ENCODE results near the gene TRIM14. TPM values are rescaled to one million over a fixed set of nuclear protein-coding genes. Genes with fewer than 3 reads are reported as not detected.

TRIM14 gene
- total and polyA plus RNA-seq, 2 of the 13 experiments (the other 11 are each of a cell fraction or from before 2014, with no cell fraction given) = 9.2 to 13.0 TPM

DNA sequence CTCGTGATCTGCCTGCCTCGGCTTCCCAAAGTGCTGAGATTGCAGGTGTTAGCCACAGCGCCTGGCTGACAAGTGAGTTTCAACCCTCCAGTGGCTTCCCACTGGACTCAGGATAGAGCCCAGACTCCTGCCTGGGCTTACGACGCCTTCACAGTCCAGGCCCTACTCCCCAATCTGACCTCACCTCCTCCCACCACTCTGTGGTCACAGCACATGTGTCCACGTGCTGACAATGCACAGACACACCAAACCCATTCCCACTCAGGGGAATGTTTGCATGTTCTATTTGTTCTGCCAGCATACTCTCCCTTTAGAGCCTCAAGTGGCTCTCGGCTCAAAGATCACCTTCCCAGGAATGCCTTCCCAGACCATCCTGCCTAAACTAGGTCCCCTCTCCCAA lies 31.1 kb upstream of the TRIM14 start (continued):
- TF ChIP-seq, protein P1, sequence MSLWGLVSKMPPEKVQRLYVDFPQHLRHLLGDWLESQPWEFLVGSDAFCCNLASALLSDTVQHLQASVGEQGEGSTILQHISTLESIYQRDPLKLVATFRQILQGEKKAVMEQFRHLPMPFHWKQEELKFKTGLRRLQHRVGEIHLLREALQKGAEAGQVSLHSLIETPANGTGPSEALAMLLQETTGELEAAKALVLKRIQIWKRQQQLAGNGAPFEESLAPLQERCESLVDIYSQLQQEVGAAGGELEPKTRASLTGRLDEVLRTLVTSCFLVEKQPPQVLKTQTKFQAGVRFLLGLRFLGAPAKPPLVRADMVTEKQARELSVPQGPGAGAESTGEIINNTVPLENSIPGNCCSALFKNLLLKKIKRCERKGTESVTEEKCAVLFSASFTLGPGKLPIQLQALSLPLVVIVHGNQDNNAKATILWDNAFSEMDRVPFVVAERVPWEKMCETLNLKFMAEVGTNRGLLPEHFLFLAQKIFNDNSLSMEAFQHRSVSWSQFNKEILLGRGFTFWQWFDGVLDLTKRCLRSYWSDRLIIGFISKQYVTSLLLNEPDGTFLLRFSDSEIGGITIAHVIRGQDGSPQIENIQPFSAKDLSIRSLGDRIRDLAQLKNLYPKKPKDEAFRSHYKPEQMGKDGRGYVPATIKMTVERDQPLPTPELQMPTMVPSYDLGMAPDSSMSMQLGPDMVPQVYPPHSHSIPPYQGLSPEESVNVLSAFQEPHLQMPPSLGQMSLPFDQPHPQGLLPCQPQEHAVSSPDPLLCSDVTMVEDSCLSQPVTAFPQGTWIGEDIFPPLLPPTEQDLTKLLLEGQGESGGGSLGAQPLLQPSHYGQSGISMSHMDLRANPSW (CRISPR knock-in tag; IDR thresholded peaks at IDR 0.05; ENCODE audit: borderline replicate concordance) = no peak
- TF ChIP-seq U2AF2 (IDR thresholded peaks at IDR 0.05; ENCODE audit: low read depth, low read length) (no peak), CHD2 (IDR thresholded peaks at IDR 0.05; ENCODE audit: low read depth, low read length) (no peak), FOXJ3 (CRISPR knock-in tag; IDR thresholded peaks at IDR 0.05; ENCODE audit: borderline replicate concordance) (no peak), THAP11 (CRISPR knock-in tag; IDR thresholded peaks at IDR 0.05) (0 out of 2 replicates have a peak, but pooled peaks have one; percentile 46), ZKSCAN5 (CRISPR knock-in tag; IDR thresholded peaks at IDR 0.05) (no peak), ATRX (CRISPR knock-in tag; IDR thresholded peaks at IDR 0.05; ENCODE audit: borderline replicate concordance) (no peak), ZNF781 (CRISPR knock-in tag; IDR thresholded peaks at IDR 0.05; ENCODE audit: borderline replicate concordance, not compliant biosample characterization) (no peak), ZNF747 (CRISPR knock-in tag; IDR thresholded peaks at IDR 0.05; ENCODE audit: borderline replicate concordance) (no peak), ZFAT (CRISPR knock-in tag; conservative IDR thresholded peaks at IDR 0.05) (no peak), PCBP1 (IDR thresholded peaks at IDR 0.05; ENCODE audit: borderline replicate concordance, low read depth, low read length) (no peak)
- TF ChIP-seq, protein P2, sequence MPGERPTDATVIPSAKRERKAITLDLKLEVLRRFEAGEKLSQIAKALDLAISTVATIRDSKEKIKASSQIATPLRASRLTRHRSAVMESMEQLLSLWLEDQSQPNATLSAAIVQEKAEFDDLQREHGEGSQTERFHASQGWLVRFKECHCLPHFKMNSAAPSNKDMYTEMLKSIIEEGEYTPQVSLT (CRISPR knock-in tag; IDR thresholded peaks at IDR 0.05; ENCODE audit: borderline replicate concordance, low read depth) = no peak
- TF ChIP-seq, protein P3, sequence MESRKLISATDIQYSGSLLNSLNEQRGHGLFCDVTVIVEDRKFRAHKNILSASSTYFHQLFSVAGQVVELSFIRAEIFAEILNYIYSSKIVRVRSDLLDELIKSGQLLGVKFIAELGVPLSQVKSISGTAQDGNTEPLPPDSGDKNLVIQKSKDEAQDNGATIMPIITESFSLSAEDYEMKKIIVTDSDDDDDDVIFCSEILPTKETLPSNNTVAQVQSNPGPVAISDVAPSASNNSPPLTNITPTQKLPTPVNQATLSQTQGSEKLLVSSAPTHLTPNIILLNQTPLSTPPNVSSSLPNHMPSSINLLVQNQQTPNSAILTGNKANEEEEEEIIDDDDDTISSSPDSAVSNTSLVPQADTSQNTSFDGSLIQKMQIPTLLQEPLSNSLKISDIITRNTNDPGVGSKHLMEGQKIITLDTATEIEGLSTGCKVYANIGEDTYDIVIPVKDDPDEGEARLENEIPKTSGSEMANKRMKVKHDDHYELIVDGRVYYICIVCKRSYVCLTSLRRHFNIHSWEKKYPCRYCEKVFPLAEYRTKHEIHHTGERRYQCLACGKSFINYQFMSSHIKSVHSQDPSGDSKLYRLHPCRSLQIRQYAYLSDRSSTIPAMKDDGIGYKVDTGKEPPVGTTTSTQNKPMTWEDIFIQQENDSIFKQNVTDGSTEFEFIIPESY (CRISPR knock-in tag; IDR thresholded peaks at IDR 0.05) = peak; percentile 48; the same call in 1 of the 2 replicates
- TF ChIP-seq, protein P4, sequence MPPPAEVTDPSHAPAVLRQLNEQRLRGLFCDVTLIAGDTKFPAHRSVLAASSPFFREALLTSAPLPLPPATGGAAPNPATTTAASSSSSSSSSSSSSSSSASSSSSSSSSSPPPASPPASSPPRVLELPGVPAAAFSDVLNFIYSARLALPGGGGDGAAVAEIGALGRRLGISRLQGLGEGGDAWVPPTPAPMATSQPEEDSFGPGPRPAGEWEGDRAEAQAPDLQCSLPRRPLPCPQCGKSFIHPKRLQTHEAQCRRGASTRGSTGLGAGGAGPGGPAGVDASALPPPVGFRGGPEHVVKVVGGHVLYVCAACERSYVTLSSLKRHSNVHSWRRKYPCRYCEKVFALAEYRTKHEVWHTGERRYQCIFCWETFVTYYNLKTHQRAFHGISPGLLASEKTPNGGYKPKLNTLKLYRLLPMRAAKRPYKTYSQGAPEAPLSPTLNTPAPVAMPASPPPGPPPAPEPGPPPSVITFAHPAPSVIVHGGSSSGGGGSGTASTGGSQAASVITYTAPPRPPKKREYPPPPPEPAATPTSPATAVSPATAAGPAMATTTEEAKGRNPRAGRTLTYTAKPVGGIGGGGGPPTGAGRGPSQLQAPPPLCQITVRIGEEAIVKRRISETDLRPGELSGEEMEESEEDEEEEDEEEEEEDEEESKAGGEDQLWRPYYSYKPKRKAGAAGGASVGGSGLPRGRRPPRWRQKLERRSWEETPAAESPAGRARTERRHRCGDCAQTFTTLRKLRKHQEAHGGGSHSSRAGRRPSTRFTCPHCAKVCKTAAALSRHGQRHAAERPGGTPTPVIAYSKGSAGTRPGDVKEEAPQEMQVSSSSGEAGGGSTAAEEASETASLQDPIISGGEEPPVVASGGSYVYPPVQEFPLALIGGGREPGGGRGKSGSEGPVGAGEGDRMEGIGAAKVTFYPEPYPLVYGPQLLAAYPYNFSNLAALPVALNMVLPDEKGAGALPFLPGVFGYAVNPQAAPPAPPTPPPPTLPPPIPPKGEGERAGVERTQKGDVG (CRISPR knock-in tag; IDR thresholded peaks at IDR 0.05; ENCODE audit: borderline replicate concordance) = no peak
- TF ChIP-seq, protein P5, sequence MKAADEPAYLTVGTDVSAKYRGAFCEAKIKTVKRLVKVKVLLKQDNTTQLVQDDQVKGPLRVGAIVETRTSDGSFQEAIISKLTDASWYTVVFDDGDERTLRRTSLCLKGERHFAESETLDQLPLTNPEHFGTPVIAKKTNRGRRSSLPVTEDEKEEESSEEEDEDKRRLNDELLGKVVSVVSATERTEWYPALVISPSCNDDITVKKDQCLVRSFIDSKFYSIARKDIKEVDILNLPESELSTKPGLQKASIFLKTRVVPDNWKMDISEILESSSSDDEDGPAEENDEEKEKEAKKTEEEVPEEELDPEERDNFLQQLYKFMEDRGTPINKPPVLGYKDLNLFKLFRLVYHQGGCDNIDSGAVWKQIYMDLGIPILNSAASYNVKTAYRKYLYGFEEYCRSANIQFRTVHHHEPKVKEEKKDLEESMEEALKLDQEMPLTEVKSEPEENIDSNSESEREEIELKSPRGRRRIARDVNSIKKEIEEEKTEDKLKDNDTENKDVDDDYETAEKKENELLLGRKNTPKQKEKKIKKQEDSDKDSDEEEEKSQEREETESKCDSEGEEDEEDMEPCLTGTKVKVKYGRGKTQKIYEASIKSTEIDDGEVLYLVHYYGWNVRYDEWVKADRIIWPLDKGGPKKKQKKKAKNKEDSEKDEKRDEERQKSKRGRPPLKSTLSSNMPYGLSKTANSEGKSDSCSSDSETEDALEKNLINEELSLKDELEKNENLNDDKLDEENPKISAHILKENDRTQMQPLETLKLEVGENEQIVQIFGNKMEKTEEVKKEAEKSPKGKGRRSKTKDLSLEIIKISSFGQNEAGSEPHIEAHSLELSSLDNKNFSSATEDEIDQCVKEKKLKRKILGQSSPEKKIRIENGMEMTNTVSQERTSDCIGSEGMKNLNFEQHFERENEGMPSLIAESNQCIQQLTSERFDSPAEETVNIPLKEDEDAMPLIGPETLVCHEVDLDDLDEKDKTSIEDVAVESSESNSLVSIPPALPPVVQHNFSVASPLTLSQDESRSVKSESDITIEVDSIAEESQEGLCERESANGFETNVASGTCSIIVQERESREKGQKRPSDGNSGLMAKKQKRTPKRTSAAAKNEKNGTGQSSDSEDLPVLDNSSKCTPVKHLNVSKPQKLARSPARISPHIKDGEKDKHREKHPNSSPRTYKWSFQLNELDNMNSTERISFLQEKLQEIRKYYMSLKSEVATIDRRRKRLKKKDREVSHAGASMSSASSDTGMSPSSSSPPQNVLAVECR (CRISPR knock-in tag; IDR thresholded peaks at IDR 0.05; ENCODE audit: borderline replicate concordance) = peak; percentile 29; the same call in 1 of the 2 replicates

Measured in HepG2 (cell line).